ENCODE results near the gene ICAM5. TPM values are rescaled to one million over a fixed set of nuclear protein-coding genes. Genes with fewer than 3 reads are reported as not detected.

Gene ICAM5
- total RNA-seq, 1 experiment from 2014 or later = 19.5 TPM

DNA sequence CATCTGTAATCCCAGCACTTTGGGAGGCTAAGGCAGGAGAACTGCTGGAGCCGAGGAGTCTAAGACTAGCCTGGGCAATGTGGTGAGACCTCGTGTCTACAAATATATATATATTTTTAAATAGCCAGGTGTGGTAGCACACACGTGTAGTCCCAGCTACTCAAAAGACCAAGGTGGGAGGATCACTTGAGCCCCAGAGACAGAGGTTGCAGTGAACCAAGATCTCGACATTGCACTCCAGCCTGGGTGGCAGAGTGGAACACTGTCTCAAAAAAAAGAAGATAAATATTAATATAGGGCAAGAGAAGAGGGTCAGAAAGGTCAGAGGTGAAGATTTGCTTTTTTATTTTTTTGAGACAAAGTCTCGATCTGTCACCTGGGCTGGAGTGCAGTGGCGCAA lies 43.2 kb upstream of the ICAM5 start:
- H3K27ac ChIP-seq (ENCODE audit: low read length) = no peak overlapping the region
- in situ Hi-C loops (cut with HindIII; ENCODE audit: low pct_unique_long_range_greater_than_20kb, low sequenced_read_pairs) = no loop called here

DNA sequence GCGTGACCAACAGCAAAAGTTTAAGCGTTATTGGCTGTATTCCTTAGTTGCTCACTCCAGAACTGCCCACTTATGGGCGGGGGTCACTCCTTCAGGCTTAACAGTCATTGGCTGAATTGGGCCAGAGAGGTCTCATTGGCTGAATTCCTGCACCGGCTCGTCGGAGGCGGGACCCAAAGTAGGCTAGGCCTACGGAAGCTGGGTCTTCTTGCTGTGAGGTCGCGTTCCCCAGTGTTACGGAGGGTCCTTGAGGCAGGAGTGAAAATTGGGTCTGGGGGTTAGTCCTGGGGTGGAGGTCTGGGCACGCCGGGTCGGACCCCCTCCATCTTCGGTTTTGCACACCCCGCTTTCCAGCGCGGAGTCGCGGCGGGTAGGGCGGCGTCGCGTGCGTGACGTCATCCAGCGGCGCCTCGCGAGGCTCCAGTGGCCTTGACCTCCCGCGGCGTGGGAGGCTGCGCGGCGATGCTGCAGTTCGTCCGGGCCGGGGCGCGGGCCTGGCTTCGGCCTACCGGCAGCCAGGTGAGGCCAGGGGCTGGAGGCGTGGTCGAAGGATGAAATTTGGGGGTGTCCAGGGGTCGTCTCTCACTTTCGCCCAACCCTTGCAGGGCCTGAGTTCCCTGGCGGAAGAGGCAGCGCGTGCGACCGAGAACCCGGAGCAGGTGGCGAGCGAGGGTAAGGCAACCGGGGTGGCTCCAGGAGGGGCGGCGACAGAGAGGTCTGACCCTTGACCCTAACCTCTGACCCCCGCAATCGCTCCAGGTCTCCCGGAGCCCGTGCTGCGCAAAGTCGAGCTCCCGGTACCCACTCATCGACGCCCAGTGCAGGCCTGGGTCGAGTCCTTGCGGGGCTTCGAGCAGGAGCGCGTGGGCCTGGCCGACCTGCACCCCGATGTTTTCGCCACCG lies 37.7 kb upstream of the ICAM5 start, which contains the start of gene MRPL4:
TSS of gene MRPL4 (plus strand) at position 423 of the 903 bp plus-strand sequence. CDS start at position 463, 40 bp downstream.
- peak; percentile 99 for ATAC-seq
- ChIA-PET CTCF (no interaction called here), POLR2A (interaction anchor here (0.6 kb wide), 2 partner anchors 147 to 163 kb away, joined by 5 to 9 read pairs; no protein-coding TSS in a partner anchor)
- Histone ChIP-seq H3K36me3 (ENCODE audit: control insufficient read depth, insufficient read depth, low read length) (peaks cover 5% of the 10 kb centered on the region; the same call in 1 of the 2 replicates), H3K27me3 (ENCODE audit: control insufficient read depth, insufficient read depth, low read length) (no peaks in the 10 kb centered on the region), H3K9me3 (ENCODE audit: control insufficient read depth, insufficient read depth, low read depth, low read length) (no peaks in the 10 kb centered on the region), H3K4me1 (ENCODE audit: control insufficient read depth, insufficient read depth, low read length) (no peaks in the 10 kb centered on the region), H3K4me3 (ENCODE audit: low read depth in 2 of 2, low read length in 2 of 2) (peak within 1 kb of the TSS; percentile 79 to 83), H3K27ac (ENCODE audit: low read length) (peak within 1 kb of the TSS; percentile 84)
- intact Hi-C loops (cut with micrococcal nuclease; ENCODE audit: unreplicated experiment) (loop anchor here (5.0 kb wide), 1 partner anchor 130 kb away; no protein-coding TSS in a partner anchor), in situ Hi-C loops (cut with HindIII; ENCODE audit: low pct_unique_long_range_greater_than_20kb, low sequenced_read_pairs) (no loop called here)
- peak; percentile 90 for DNase-seq (ENCODE audit: low read depth, low spot score)
- TF ChIP-seq POLR2AphosphoS5 (IDR thresholded peaks at IDR 0.05; ENCODE audit: low read depth, low read length) (peak; percentile 57; the same call in 1 of the 2 replicates), SIN3A (IDR thresholded peaks at IDR 0.05; ENCODE audit: borderline replicate concordance, insufficient read depth, low read depth, low read length) (peak; percentile 79; the same call in 1 of the 2 replicates)
- TF ChIP-seq, protein P1, sequence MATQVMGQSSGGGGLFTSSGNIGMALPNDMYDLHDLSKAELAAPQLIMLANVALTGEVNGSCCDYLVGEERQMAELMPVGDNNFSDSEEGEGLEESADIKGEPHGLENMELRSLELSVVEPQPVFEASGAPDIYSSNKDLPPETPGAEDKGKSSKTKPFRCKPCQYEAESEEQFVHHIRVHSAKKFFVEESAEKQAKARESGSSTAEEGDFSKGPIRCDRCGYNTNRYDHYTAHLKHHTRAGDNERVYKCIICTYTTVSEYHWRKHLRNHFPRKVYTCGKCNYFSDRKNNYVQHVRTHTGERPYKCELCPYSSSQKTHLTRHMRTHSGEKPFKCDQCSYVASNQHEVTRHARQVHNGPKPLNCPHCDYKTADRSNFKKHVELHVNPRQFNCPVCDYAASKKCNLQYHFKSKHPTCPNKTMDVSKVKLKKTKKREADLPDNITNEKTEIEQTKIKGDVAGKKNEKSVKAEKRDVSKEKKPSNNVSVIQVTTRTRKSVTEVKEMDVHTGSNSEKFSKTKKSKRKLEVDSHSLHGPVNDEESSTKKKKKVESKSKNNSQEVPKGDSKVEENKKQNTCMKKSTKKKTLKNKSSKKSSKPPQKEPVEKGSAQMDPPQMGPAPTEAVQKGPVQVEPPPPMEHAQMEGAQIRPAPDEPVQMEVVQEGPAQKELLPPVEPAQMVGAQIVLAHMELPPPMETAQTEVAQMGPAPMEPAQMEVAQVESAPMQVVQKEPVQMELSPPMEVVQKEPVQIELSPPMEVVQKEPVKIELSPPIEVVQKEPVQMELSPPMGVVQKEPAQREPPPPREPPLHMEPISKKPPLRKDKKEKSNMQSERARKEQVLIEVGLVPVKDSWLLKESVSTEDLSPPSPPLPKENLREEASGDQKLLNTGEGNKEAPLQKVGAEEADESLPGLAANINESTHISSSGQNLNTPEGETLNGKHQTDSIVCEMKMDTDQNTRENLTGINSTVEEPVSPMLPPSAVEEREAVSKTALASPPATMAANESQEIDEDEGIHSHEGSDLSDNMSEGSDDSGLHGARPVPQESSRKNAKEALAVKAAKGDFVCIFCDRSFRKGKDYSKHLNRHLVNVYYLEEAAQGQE (IDR thresholded peaks at IDR 0.05; ENCODE audit: insufficient read depth in 1 of 2, low read depth in 2 of 2, low read length in 1 of 2) = no peak
- BruUV-seq (replicated peaks) = TSS peak; percentile 82

More for the DNA sequence above, 43.2 kb upstream of the ICAM5 start:
- ChIA-PET POLR2A (no interaction called here), CTCF (no interaction called here)
- intact Hi-C loops (cut with micrococcal nuclease; ENCODE audit: unreplicated experiment) = no loop called here
- Histone ChIP-seq H3K4me3 (ENCODE audit: low read depth in 2 of 2, low read length in 2 of 2) (no peak overlapping the region), H3K36me3 (ENCODE audit: control insufficient read depth, insufficient read depth, low read length) (no peaks in the 10 kb centered on the region), H3K4me1 (ENCODE audit: control insufficient read depth, insufficient read depth, low read length) (no peaks in the 10 kb centered on the region), H3K9me3 (ENCODE audit: control insufficient read depth, insufficient read depth, low read depth, low read length) (no peaks in the 10 kb centered on the region), H3K27me3 (ENCODE audit: control insufficient read depth, insufficient read depth, low read length) (no peaks in the 10 kb centered on the region)
- no peak for ATAC-seq
- BruUV-seq (replicated peaks) = no TSS peak
- TF ChIP-seq SIN3A (IDR thresholded peaks at IDR 0.05; ENCODE audit: borderline replicate concordance, insufficient read depth, low read depth, low read length) (no peak), POLR2AphosphoS5 (IDR thresholded peaks at IDR 0.05; ENCODE audit: low read depth, low read length) (no peak), TCF7L2 (IDR thresholded peaks at IDR 0.05; ENCODE audit: low read depth, low read length) (no peak)
- TF ChIP-seq, protein P2, sequence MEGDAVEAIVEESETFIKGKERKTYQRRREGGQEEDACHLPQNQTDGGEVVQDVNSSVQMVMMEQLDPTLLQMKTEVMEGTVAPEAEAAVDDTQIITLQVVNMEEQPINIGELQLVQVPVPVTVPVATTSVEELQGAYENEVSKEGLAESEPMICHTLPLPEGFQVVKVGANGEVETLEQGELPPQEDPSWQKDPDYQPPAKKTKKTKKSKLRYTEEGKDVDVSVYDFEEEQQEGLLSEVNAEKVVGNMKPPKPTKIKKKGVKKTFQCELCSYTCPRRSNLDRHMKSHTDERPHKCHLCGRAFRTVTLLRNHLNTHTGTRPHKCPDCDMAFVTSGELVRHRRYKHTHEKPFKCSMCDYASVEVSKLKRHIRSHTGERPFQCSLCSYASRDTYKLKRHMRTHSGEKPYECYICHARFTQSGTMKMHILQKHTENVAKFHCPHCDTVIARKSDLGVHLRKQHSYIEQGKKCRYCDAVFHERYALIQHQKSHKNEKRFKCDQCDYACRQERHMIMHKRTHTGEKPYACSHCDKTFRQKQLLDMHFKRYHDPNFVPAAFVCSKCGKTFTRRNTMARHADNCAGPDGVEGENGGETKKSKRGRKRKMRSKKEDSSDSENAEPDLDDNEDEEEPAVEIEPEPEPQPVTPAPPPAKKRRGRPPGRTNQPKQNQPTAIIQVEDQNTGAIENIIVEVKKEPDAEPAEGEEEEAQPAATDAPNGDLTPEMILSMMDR (IDR thresholded peaks at IDR 0.05) = no peak
- TF ChIP-seq, protein P1 (IDR thresholded peaks at IDR 0.05; ENCODE audit: insufficient read depth in 1 of 2, low read depth in 2 of 2, low read length in 1 of 2) = no peak
- DNase-seq (ENCODE audit: low read depth, low spot score) = no peak

Data from Panc1 (cell line).